GM12864 (cell line): ENCODE measurements around the gene UBE4B.

Experiments used
- DNase-seq: peaks from one replicate; pipeline ENCODE4 v3.0.0-alpha.2; 2011; ENCODE audit warnings: low read depth
- H3K4me3 ChIP-seq: 2 replicates; pipeline ENCODE4 v1.5.1; 2011; ENCODE audit warnings: mild to moderate bottlenecking, low read depth, low read length, control low read depth
- CTCF ChIP-seq: IDR thresholded peaks from 2 replicates; pipeline ENCODE4 v1.5.1; 2011; ENCODE audit warnings: low read depth, mild to moderate bottlenecking, moderate library complexity, low read length, control low read depth, inconsistent platforms; ENCODE audit errors: missing control alignments

Gene UBE4B

GRCh38 chr1:10171995-10172669 is 139.4 kb downstream of the UBE4B start:
- no peak for TF ChIP-seq CTCF
- no peak overlapping the region for H3K4me3 ChIP-seq
- no peak for DNase-seq

GRCh38 chr1:10173582-10173981 is 140.8 kb downstream of the UBE4B start:
- peak; percentile 36 for DNase-seq
- TF ChIP-seq CTCF: peak; percentile 27
- H3K4me3 ChIP-seq: no peak overlapping the region

GRCh38 chr1:10177876-10178275 is 145.1 kb downstream of the UBE4B start:
- no peak overlapping the region for H3K4me3 ChIP-seq
- no peak for TF ChIP-seq CTCF
- no peak for DNase-seq

GRCh38 chr1:10178597-10179405 is 146.0 kb downstream of the UBE4B start:
- no peak for TF ChIP-seq CTCF
- DNase-seq: no peak
- no peak overlapping the region for H3K4me3 ChIP-seq

- no peak for TF ChIP-seq CTCF
- no peak overlapping the region for H3K4me3 ChIP-seq
- no peak for DNase-seq
Measured at GRCh38 chr1:10179406-10180091, 146.8 kb downstream of the UBE4B start.

- H3K4me3 ChIP-seq: no peak overlapping the region
- no peak for DNase-seq
- TF ChIP-seq CTCF: no peak
Measured at GRCh38 chr1:10181154-10181553, 148.4 kb downstream of the UBE4B start.
